Esophagus squamous epithelium (tissue), 5 donors: ENCODE results near the gene KHK. TPM values are rescaled to one million over a fixed set of nuclear protein-coding genes. Genes with fewer than 3 reads are reported as not detected.

Experiments
- DNase-seq: peaks from one replicate; lab custom pipeline; 2025; lab: John Stamatoyannopoulos, UW
- H3K27ac ChIP-seq, 4 donors: fragments of 200-600 bp; sonication (generic); one replicate each; pipeline ENCODE4 v1.5.1; 2016 to 2019; ENCODE audit warnings: mild to moderate bottlenecking in 1 of 4
- H3K27me3 ChIP-seq, 4 donors: fragments of 200-600 bp; sonication (generic); 1 replicate in 3 of 4; 2 replicates in 1 of 4; pipeline versions ENCODE4 v1.5.1 to v1.6.0; 2017 to 2021; ENCODE audit warnings: antibody characterized with exemption in 1 of 4
- H3K36me3 ChIP-seq, 3 donors: fragments of 200-600 bp; sonication (generic); one replicate each; pipeline ENCODE4 v1.5.1; 2016 to 2019
- H3K4me1 ChIP-seq, 3 donors: fragments of 200-600 bp; sonication (generic); one replicate each; pipeline ENCODE4 v1.5.1; 2017 to 2019
- H3K4me3 ChIP-seq, 4 donors: fragments of 200-600 bp; sonication (generic); 1 replicate in 3 of 4; 2 replicates in 1 of 4; pipeline ENCODE4 v1.5.1; 2016 to 2019; ENCODE audit warnings: mild to moderate bottlenecking in 2 of 4, moderate library complexity in 1 of 4
- H3K9me3 ChIP-seq, 3 donors: fragments of 200-600 bp; sonication (generic); one replicate each; pipeline ENCODE4 v1.5.1; 2016 to 2019
- CTCF ChIP-seq, 6 experiments: fragments of 450-650 bp in 4 of 6; fragments of 200-600 bp in 2 of 6; sonication (generic) in 2 of 6; IDR thresholded peaks; one replicate each; pipeline ENCODE4 v1.5.1; 2016 to 2019; ENCODE audit warnings: antibody characterized with exemption in 6 of 6, mild to moderate bottlenecking in 4 of 6, moderate library complexity in 4 of 6
- POLR2A ChIP-seq, 4 donors: fragments of 450-650 bp; IDR thresholded peaks; one replicate each; pipeline ENCODE4 v1.6.1; 2017; ENCODE audit warnings: antibody characterized with exemption in 4 of 4, mild to moderate bottlenecking in 4 of 4, moderate library complexity in 3 of 4
- WGBS, 2 donors: methylation state at CpG; one replicate each; pipeline ENCODE4 v1.1.5; 2018; 5-methylcytosine and 5-hydroxymethylcytosine counted together
- intact Hi-C: fragments of 100-400 bp; cut with DNase I; formaldehyde crosslinking; loops from one replicate; pipeline ENCODE4 v1.15.0; 2022
- total RNA-seq, 4 donors: library from RNA; depleted of rRNA; stranded (reverse); fragments of >200 nt; gene quantifications; one replicate each; pipeline ENCODE4 v1.1.0, GENCODE V29; 2016
- donor health status: DM: yes; HTN: yes; CAD: no.

Gene KHK
- total RNA-seq, 4 donors from 2014 or later, result 1.3 to 1.9 (median 1.4) TPM

- intact Hi-C loops, result no loop called here
- 39 to 41% methylated on average over 14 of the region's 14 CpGs for WGBS, 2 donors
- TF ChIP-seq POLR2A (IDR thresholded peaks at IDR 0.05) (no peak), CTCF (IDR thresholded peaks at IDR 0.05) (no peak)
- Histone ChIP-seq H3K27ac (peak overlapping the region in 3 of 4 donors; percentile 86 to 95 (median 89)), H3K36me3 (peaks cover 15 to 39% (median 22%) of the 10 kb centered on the region in 3 donors), H3K4me3 (peak overlapping the region; percentile 62 to 97 (median 94)), H3K9me3 (no peaks in the 10 kb centered on the region), H3K27me3 (no peaks in the 10 kb centered on the region), H3K4me1 (peaks cover 12 to 28% (median 13%) of the 10 kb centered on the region in 3 donors)
- DNase-seq, result no peak
Measured at GRCh38 chr2:27133195-27133875, 46.8 kb downstream of the KHK start.

GRCh38 chr2:27133905-27134780 is 47.6 kb downstream of the KHK start, which contains the start of gene PREB:
PREB (minus strand) TSS chr2:27134636; CDS start chr2:27134421, 215 bp downstream.
- Histone ChIP-seq H3K27ac (peak within 1 kb of the TSS; percentile 86 to 95 (median 90)), H3K36me3 (peaks cover 15 to 39% (median 22%) of the 10 kb centered on the region in 3 donors), H3K9me3 (no peaks in the 10 kb centered on the region), H3K27me3 (no peaks in the 10 kb centered on the region), H3K4me1 (peaks cover 12 to 28% (median 13%) of the 10 kb centered on the region in 3 donors), H3K4me3 (peak within 1 kb of the TSS; percentile 62 to 97 (median 94))
- TF ChIP-seq CTCF (IDR thresholded peaks at IDR 0.05), result peak in 1 of 6 experiments; percentile 27
- peak in 3 of 4 donors; percentile 66 to 93 (median 82) for TF ChIP-seq POLR2A (IDR thresholded peaks at IDR 0.05)
- 0% methylated on average over 6 to 21 of the region's 86 CpGs for WGBS, 2 donors
- DNase-seq, result peak; percentile 80
- intact Hi-C loops, result no loop called here

- WGBS, 2 donors, result 91 to 93% methylated on average over 10 to 17 of the region's 33 CpGs
- no peak for DNase-seq
- H3K27ac ChIP-seq, result peak overlapping the region; percentile 86 to 95 (median 90)
- intact Hi-C loops, result no loop called here
- TF ChIP-seq POLR2A (IDR thresholded peaks at IDR 0.05) (peak in 1 of 4 donors; percentile 0), CTCF (IDR thresholded peaks at IDR 0.05) (no peak)
- H3K27me3 ChIP-seq, result no peaks in the 10 kb centered on the region
- peaks cover 12 to 28% (median 13%) of the 10 kb centered on the region in 3 donors for H3K4me1 ChIP-seq
- peak overlapping the region; percentile 62 to 97 (median 94) for H3K4me3 ChIP-seq
- H3K9me3 ChIP-seq, result no peaks in the 10 kb centered on the region
- H3K36me3 ChIP-seq, result peaks cover 15 to 31% (median 22%) of the 10 kb centered on the region in 3 donors
Measured at GRCh38 chr2:27134781-27135477, 48.4 kb downstream of the KHK start.

- Histone ChIP-seq H3K36me3 (peaks cover 15 to 25% (median 18%) of the 10 kb centered on the region in 3 donors), H3K27me3 (no peaks in the 10 kb centered on the region), H3K4me1 (peaks cover 12 to 28% (median 13%) of the 10 kb centered on the region in 3 donors), H3K9me3 (no peaks in the 10 kb centered on the region), H3K27ac (peak overlapping the region in 2 of 4 donors; percentile 86 to 89), H3K4me3 (no peak overlapping the region)
- intact Hi-C loops, result no loop called here
- no peak for DNase-seq
- TF ChIP-seq CTCF (IDR thresholded peaks at IDR 0.05) (no peak), POLR2A (IDR thresholded peaks at IDR 0.05) (no peak)
- WGBS, 2 donors, result 70 to 79% methylated on average over 9 to 10 of the region's 12 CpGs
Measured at GRCh38 chr2:27135478-27135955, 48.9 kb downstream of the KHK start.
